MM.1S (cell line): Measurements from ENCODE around the gene PACS2.

Experiments
- DNase-seq: peaks from one replicate; pipeline ENCODE4 v3.0.0-alpha.2; 2015
- H2AFZ ChIP-seq: fragments of 300-600 bp; sonication (generic); 2 replicates; pipeline ENCODE4 v1.6.0; 2016; ENCODE audit warnings: antibody characterized with exemption, low read length
- H3F3A ChIP-seq: fragments of 300-600 bp; sonication (generic); 2 replicates; pipeline ENCODE4 v1.6.1; 2016; ENCODE audit warnings: mild to moderate bottlenecking, antibody characterized with exemption, low read length, moderate library complexity, mixed read lengths; ENCODE audit not compliant: insufficient read depth
- H3K27ac ChIP-seq: fragments of 300-600 bp; sonication (generic); 2 replicates; pipeline ENCODE4 v1.5.1; 2016; ENCODE audit warnings: mild to moderate bottlenecking, low read length
- H3K27me3 ChIP-seq: fragments of 300-600 bp; sonication (generic); replicated peaks from 2 replicates; pipeline ENCODE4 v1.6.0; 2016; ENCODE audit warnings: low read length; ENCODE audit not compliant: insufficient read depth
- H3K36me3 ChIP-seq: fragments of 300-600 bp; sonication (generic); replicated peaks from 2 replicates; pipeline ENCODE4 v1.6.1; 2016; ENCODE audit warnings: mild to moderate bottlenecking, low read length, mixed read lengths; ENCODE audit not compliant: insufficient read depth
- H3K4me1 ChIP-seq: fragments of 300-600 bp; sonication (generic); 2 replicates; pipeline ENCODE4 v1.6.1; 2016; ENCODE audit warnings: low read length, mixed read lengths
- H3K4me2 ChIP-seq: fragments of 300-600 bp; sonication (generic); 2 replicates; pipeline ENCODE4 v1.6.0; 2016; ENCODE audit warnings: low read depth, low read length
- H3K4me3 ChIP-seq: fragments of 300-600 bp; sonication (generic); 2 replicates; pipeline ENCODE4 v1.5.1; 2016; ENCODE audit warnings: low read length, mixed read lengths
- H3K79me2 ChIP-seq: fragments of 300-600 bp; sonication (generic); 2 replicates; pipeline ENCODE4 v1.6.1; 2016; ENCODE audit warnings: mixed run types, low read length, mixed read lengths
- H3K9ac ChIP-seq: fragments of 300-600 bp; sonication (generic); 2 replicates; pipeline ENCODE4 v1.6.1; 2016; ENCODE audit warnings: low read length, mixed read lengths
- H3K9me2 ChIP-seq: fragments of 300-600 bp; sonication (generic); replicated peaks from 2 replicates; pipeline ENCODE4 v1.6.1; 2016; ENCODE audit warnings: mild to moderate bottlenecking, low read length, mixed read lengths; ENCODE audit not compliant: insufficient read depth
- H3K9me3 ChIP-seq: fragments of 300-600 bp; sonication (generic); replicated peaks from 2 replicates; pipeline ENCODE4 v1.6.1; 2016; ENCODE audit warnings: mild to moderate bottlenecking, low read length, mixed read lengths; ENCODE audit not compliant: insufficient read depth
- H4K20me1 ChIP-seq: fragments of 300-600 bp; sonication (generic); 2 replicates; pipeline ENCODE4 v1.6.1; 2016; ENCODE audit warnings: mild to moderate bottlenecking, low read length, moderate library complexity, mixed read lengths; ENCODE audit not compliant: insufficient read depth
- EZH2 ChIP-seq: fragments of 300-600 bp; sonication (generic); optimal IDR thresholded peaks from 2 replicates; pipeline ENCODE3; 2017; ENCODE audit warnings: low read depth, mild to moderate bottlenecking, antibody characterized with exemption, low read length, mixed read lengths
- EZH2phosphoT487 ChIP-seq: fragments of 300-600 bp; sonication (generic); IDR thresholded peaks from 2 replicates; pipeline ENCODE4 v1.6.1; 2018; ENCODE audit warnings: antibody characterized with exemption, low read length
- TF ChIP-seq, protein P1 (sequence below): fragments of 300-600 bp; sonication (generic); IDR thresholded peaks from 2 replicates; pipeline ENCODE4 v1.5.1; 2016; ENCODE audit warnings: antibody characterized with exemption, low read length, mixed read lengths

PACS2 gene

DNA sequence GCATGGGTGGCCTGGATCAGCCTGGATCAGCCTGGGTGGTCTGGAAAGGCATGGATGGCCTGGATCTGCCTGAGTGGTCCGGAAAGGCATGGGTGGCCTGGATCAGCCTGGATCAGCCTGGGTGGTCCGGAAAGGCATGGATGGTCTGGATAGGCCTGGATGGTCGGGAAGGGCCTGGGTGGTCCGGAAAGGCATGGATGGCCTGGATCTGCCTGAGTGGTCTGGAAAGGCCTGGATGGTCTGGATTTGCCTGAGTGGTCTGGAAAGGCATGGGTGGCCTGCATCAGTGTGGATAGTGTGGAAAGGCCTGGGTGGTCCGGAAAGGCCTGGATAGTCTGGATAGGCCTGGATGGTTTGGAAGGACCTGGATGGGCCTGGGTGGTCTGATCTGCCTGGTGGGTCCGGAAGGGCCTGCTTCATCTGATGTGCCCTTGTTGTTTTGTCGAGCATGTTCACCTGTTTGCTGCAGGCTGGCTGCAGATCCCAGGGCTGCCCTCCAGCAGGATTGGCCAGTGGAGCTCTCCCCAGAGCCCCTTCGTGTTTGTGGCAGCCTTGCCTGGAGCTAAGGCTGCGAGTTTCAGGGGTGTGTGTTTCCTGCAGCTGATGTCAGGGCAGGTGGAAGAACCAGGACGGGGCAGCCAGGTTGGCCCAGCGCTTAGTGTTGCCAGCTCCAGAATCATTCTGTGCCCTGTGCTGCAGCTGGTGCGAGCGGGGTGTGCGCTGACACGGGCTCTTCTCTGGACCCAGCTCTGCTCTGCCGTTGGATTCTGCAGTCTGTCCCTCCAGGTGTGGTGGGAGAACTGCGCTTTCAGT, 64.5 kb downstream of the PACS2 start:
- Histone ChIP-seq H3K4me3 (no peak overlapping the region), H3F3A (no peaks in the 10 kb centered on the region), H3K9me3 (no peaks in the 10 kb centered on the region), H3K4me2 (no peak overlapping the region), H3K79me2 (no peaks in the 10 kb centered on the region), H2AFZ (no peak overlapping the region), H3K36me3 (no peaks in the 10 kb centered on the region), H3K27me3 (no peaks in the 10 kb centered on the region), H4K20me1 (no peaks in the 10 kb centered on the region), H3K9me2 (no peaks in the 10 kb centered on the region), H3K27ac (no peak overlapping the region), H3K4me1 (no peaks in the 10 kb centered on the region), H3K9ac (no peak overlapping the region)
- DNase-seq = no peak
- TF ChIP-seq, protein P1, sequence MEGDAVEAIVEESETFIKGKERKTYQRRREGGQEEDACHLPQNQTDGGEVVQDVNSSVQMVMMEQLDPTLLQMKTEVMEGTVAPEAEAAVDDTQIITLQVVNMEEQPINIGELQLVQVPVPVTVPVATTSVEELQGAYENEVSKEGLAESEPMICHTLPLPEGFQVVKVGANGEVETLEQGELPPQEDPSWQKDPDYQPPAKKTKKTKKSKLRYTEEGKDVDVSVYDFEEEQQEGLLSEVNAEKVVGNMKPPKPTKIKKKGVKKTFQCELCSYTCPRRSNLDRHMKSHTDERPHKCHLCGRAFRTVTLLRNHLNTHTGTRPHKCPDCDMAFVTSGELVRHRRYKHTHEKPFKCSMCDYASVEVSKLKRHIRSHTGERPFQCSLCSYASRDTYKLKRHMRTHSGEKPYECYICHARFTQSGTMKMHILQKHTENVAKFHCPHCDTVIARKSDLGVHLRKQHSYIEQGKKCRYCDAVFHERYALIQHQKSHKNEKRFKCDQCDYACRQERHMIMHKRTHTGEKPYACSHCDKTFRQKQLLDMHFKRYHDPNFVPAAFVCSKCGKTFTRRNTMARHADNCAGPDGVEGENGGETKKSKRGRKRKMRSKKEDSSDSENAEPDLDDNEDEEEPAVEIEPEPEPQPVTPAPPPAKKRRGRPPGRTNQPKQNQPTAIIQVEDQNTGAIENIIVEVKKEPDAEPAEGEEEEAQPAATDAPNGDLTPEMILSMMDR = no peak
- TF ChIP-seq EZH2 (no peak), EZH2phosphoT487 (no peak)

DNA sequence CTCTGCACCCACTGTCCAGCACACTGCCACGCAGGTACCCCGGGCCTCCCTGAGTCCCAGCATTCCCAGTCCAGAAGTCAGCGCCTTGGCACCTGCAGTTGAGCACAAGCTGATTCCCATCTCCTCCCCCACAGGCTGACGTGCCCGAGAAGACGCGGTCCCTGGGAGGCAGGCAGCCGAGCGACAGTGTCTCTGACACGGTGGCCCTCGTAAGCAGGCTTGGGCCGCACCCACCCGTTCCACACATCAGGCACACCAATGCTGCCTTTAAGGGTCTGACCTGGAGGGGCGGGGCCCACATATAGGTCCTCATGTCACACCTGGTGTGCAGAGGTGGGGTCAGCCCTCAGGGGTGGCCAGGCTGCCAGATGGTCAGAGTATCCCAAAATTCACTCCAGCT, 65.4 kb downstream of the PACS2 start:
- no peaks in the 10 kb centered on the region for H3F3A ChIP-seq
- no peak overlapping the region for H3K9ac ChIP-seq
- H4K20me1 ChIP-seq = no peaks in the 10 kb centered on the region
- no peak overlapping the region for H2AFZ ChIP-seq
- DNase-seq = no peak
- no peaks in the 10 kb centered on the region for H3K27me3 ChIP-seq
- H3K27ac ChIP-seq = no peak overlapping the region
- H3K36me3 ChIP-seq = no peaks in the 10 kb centered on the region
- no peaks in the 10 kb centered on the region for H3K9me2 ChIP-seq
- no peak overlapping the region for H3K4me3 ChIP-seq
- no peaks in the 10 kb centered on the region for H3K79me2 ChIP-seq
- no peaks in the 10 kb centered on the region for H3K4me1 ChIP-seq
- TF ChIP-seq EZH2 (no peak), EZH2phosphoT487 (no peak)
- TF ChIP-seq, protein P1 = no peak
- no peaks in the 10 kb centered on the region for H3K9me3 ChIP-seq
- H3K4me2 ChIP-seq = no peak overlapping the region

DNA sequence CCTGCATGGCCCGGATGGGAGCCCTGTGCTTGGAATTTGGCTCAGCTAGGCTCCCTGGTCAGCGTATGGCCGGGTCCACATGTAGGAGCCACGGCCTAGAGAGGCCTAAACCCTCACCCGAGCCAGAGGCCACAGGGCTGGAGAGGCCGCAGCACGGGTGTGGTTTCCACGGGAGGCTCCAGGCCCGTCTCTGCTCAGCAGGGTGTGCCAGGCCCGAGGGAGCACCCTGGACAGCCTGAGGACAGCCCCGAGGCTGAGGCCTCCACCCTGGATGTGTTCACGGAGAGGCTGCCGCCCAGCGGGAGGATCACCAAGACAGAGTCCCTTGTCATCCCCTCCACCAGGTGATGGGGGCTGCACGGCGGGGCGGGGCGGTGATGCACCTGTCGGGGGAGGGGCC, 66.2 kb downstream of the PACS2 start:
- Histone ChIP-seq H3K4me2 (no peak overlapping the region), H3K79me2 (no peaks in the 10 kb centered on the region), H3F3A (no peaks in the 10 kb centered on the region), H4K20me1 (no peaks in the 10 kb centered on the region), H3K9me3 (no peaks in the 10 kb centered on the region), H3K27me3 (no peaks in the 10 kb centered on the region), H3K9ac (no peak overlapping the region), H2AFZ (no peak overlapping the region), H3K4me3 (no peak overlapping the region), H3K36me3 (no peaks in the 10 kb centered on the region), H3K9me2 (no peaks in the 10 kb centered on the region), H3K27ac (no peak overlapping the region), H3K4me1 (no peaks in the 10 kb centered on the region)
- TF ChIP-seq EZH2 = no peak
- TF ChIP-seq, protein P1 = no peak
- no peak for TF ChIP-seq EZH2phosphoT487
- no peak for DNase-seq
